Chondrocyte (in vitro differentiated cells): Measurements from ENCODE around the gene HPS1. TPM values are rescaled to one million over a fixed set of nuclear protein-coding genes. Genes with fewer than 3 reads are reported as not detected.

Experiments
- DNase-seq: peaks from one replicate; pipeline ENCODE4 v3.0.0; 2021; ENCODE audit warnings: mixed read lengths, low spot score
- H3K27ac Mint-ChIP-seq: one replicate; pipeline ENCODE4 v1.8.0; 2021; ENCODE audit warnings: mild to moderate bottlenecking, moderate library complexity, mixed read lengths; ENCODE audit not compliant: unreplicated experiment
- H3K27me3 Mint-ChIP-seq: 2 replicates; pipeline ENCODE4 v1.8.0; 2021; ENCODE audit warnings: low read depth, mixed read lengths
- H3K36me3 Mint-ChIP-seq: 2 replicates; pipeline ENCODE4 v1.8.0; 2021; ENCODE audit warnings: low read depth, mixed read lengths
- H3K4me1 Mint-ChIP-seq: 2 replicates; pipeline ENCODE4 v1.8.0; 2021; ENCODE audit warnings: low read depth, mild to moderate bottlenecking, mixed read lengths
- H3K4me3 Mint-ChIP-seq: one replicate; pipeline ENCODE4 v1.8.0; 2021; ENCODE audit warnings: mild to moderate bottlenecking, moderate library complexity, mixed read lengths; ENCODE audit not compliant: unreplicated experiment
- H3K9me3 Mint-ChIP-seq: 2 replicates; pipeline ENCODE4 v1.8.0; 2021; ENCODE audit warnings: low read depth, mixed read lengths
- CTCF ChIP-seq: fragments of 200-600 bp; sonication (generic); IDR thresholded peaks from 2 replicates; pipeline ENCODE4 v1.5.0; 2021; ENCODE audit warnings: antibody characterized with exemption, mild to moderate bottlenecking, moderate library complexity
- total RNA-seq: library from RNA; stranded (reverse); gene quantifications from 3 replicates; pipeline ENCODE4 v1.2.1, GENCODE V29; 2021

Gene HPS1
- total RNA-seq, 1 donor from 2014 or later, result 50.5 TPM

- DNase-seq, result no peak
- TF ChIP-seq CTCF, result no peak
- Mint-ChIP-seq H3K4me3 (no peak overlapping the region), H3K27me3 (no peaks in the 10 kb centered on the region), H3K9me3 (no peaks in the 10 kb centered on the region), H3K4me1 (peaks cover 35% of the 10 kb centered on the region), H3K27ac (no peak overlapping the region), H3K36me3 (no peaks in the 10 kb centered on the region)
Measured at GRCh38 chr10:98377536-98377935, 69.2 kb downstream of the HPS1 start.

DNA sequence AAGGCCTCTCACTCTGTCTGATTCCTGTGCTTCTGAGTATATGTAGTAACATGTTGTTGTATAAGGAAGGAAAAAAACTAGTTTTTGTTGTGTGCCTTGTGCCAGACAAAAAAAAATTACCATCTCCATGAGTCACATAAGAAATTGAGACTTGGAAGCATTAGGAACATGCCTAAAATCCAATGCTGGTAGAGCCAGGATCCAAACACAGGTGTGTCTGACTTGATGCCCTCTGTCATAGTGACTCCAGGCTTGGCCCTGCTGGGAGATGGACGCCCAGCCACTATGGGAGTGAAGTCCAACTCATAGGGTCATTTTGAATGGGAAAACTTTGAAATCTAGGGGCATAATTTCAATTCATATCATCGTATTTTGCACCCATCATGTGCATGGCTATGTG lies 69.7 kb downstream of the HPS1 start:
- Mint-ChIP-seq H3K36me3 (no peaks in the 10 kb centered on the region), H3K9me3 (no peaks in the 10 kb centered on the region), H3K4me1 (peaks cover 35% of the 10 kb centered on the region), H3K27ac (no peak overlapping the region), H3K27me3 (no peaks in the 10 kb centered on the region), H3K4me3 (no peak overlapping the region)
- no peak for DNase-seq
- TF ChIP-seq CTCF, result no peak

DNA sequence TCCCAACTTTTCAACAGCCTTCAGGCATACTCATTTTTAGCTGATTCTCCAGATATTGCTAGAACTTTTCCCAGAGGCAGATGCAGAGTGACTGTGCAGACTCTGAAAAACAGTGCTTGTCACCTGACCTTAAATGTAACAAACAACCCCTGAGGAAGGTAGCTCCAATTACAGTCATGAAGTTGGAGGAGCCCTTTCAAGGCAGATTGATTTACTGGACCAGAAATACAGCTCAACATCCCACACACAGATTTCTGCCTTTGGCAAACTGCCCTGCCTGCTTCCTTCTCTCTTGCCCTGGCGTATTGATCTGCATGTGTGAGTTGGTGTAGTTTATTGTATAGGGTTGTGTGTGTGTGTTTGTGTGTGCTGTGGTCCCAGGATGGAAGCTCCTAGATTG lies 70.2 kb downstream of the HPS1 start:
- Mint-ChIP-seq H3K4me1 (peaks cover 35% of the 10 kb centered on the region), H3K27ac (peak overlapping the region; percentile 20), H3K27me3 (no peaks in the 10 kb centered on the region), H3K9me3 (no peaks in the 10 kb centered on the region), H3K4me3 (no peak overlapping the region), H3K36me3 (no peaks in the 10 kb centered on the region)
- no peak for TF ChIP-seq CTCF
- no peak for DNase-seq

DNA sequence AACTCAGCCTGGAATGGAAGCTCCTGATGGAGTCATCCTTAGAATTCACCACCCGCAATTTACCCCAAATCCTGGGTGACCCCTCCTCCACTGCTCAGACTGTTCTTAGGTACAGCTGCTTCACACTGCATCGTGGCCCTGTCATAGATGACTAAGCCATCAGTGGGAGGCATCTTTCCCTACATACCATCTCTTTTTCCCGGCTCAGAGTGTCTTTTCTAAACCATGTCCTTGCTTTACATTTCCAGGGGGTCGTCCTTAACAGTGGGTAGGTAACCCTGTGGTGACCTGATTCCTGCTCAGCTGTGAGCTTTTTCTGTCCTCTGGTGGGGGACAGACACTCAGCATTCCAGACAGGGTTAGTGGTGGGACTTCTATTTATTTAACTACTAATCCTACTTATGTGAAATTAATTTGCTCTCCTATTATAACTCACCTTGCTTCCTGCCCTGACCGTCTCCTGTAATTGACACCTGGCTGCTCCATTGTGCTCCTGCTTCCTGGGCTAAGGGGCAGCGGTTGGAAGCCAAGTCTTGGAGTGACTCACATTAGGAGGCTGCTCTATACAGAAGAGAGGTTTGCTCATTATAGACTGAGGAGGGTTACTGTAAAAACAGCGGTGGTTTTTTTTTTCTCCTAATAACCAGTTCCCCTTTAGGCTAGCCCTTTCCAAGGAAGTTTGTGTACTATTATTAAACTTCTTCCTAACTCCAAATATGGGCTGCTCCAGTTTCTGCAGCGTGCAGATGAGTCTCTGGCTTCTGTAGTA lies 72.3 kb downstream of the HPS1 start:
- H3K4me3 Mint-ChIP-seq, result no peak overlapping the region
- no peaks in the 10 kb centered on the region for H3K36me3 Mint-ChIP-seq
- TF ChIP-seq CTCF, result no peak
- no peaks in the 10 kb centered on the region for H3K27me3 Mint-ChIP-seq
- no peaks in the 10 kb centered on the region for H3K9me3 Mint-ChIP-seq
- peaks cover 35% of the 10 kb centered on the region for H3K4me1 Mint-ChIP-seq
- peak overlapping the region; percentile 78 for H3K27ac Mint-ChIP-seq
- no peak for DNase-seq

GRCh38 chr10:98373260-98374040 lies 73.3 kb downstream of the HPS1 start:
- peaks cover 35% of the 10 kb centered on the region for H3K4me1 Mint-ChIP-seq
- no peak for DNase-seq
- H3K4me3 Mint-ChIP-seq, result no peak overlapping the region
- no peaks in the 10 kb centered on the region for H3K27me3 Mint-ChIP-seq
- no peak overlapping the region for H3K27ac Mint-ChIP-seq
- H3K9me3 Mint-ChIP-seq, result no peaks in the 10 kb centered on the region
- no peak for TF ChIP-seq CTCF
- H3K36me3 Mint-ChIP-seq, result no peaks in the 10 kb centered on the region
